Trophoblast cell (in vitro differentiated cells and primary cell): ENCODE results near the gene VPS13C.

Source experiments
- DNase-seq, 2 donors: peaks; one replicate each; pipeline ENCODE4 v3.0.0-alpha.2; 2016
- H2AFZ ChIP-seq: 2 replicates; pipeline ENCODE4 v1.6.1; 2013; ENCODE audit warnings: low read length, moderate library complexity, mild to moderate bottlenecking; ENCODE audit not compliant: insufficient read depth, poor library complexity
- H2AK5ac ChIP-seq: 2 replicates; pipeline ENCODE4 v1.6.1; 2013; ENCODE audit warnings: mild to moderate bottlenecking, low read length
- H2BK120ac ChIP-seq: 2 replicates; pipeline ENCODE4 v1.6.1; 2013; ENCODE audit warnings: low read length, mild to moderate bottlenecking, moderate library complexity; ENCODE audit not compliant: insufficient read depth, poor library complexity
- H2BK12ac ChIP-seq: 2 replicates; pipeline ENCODE4 v1.6.1; 2013; ENCODE audit warnings: mild to moderate bottlenecking, low read length, moderate library complexity
- H2BK5ac ChIP-seq: 2 replicates; pipeline ENCODE4 v1.6.1; 2013; ENCODE audit warnings: low read length, low read depth, moderate library complexity, mild to moderate bottlenecking; ENCODE audit not compliant: poor library complexity
- H3K14ac ChIP-seq: 2 replicates; pipeline ENCODE4 v1.6.1; 2013; ENCODE audit warnings: mild to moderate bottlenecking, low read length
- H3K18ac ChIP-seq: 2 replicates; pipeline ENCODE4 v1.6.1; 2013; ENCODE audit warnings: mild to moderate bottlenecking, low read length
- H3K23ac ChIP-seq: 2 replicates; pipeline ENCODE4 v1.6.1; 2013; ENCODE audit warnings: low read length
- H3K27ac ChIP-seq: 2 replicates; pipeline ENCODE4 v1.5.1; 2013; ENCODE audit warnings: low read depth, mild to moderate bottlenecking, inconsistent platforms, low read length, moderate library complexity
- H3K27me3 ChIP-seq: 2 replicates; pipeline ENCODE4 v1.6.1; 2013; ENCODE audit warnings: inconsistent platforms, mild to moderate bottlenecking, low read length, moderate library complexity; ENCODE audit not compliant: insufficient read depth
- H3K36me3 ChIP-seq, 2 experiments: 1 replicate in 1 of 2; 2 replicates in 1 of 2; pipeline ENCODE4 v1.6.1; 2013; ENCODE audit warnings: low read length in 2 of 2, mild to moderate bottlenecking in 2 of 2, moderate library complexity in 1 of 2; ENCODE audit not compliant: insufficient read depth in 2 of 2, control insufficient read depth in 1 of 2
- H3K4ac ChIP-seq: 2 replicates; pipeline ENCODE4 v1.6.1; 2013; ENCODE audit warnings: low read depth, mild to moderate bottlenecking, low read length, moderate library complexity
- H3K4me1 ChIP-seq, 2 experiments: 1 replicate in 1 of 2; 2 replicates in 1 of 2; pipeline ENCODE4 v1.6.1; 2013; ENCODE audit warnings: low read length in 2 of 2, mild to moderate bottlenecking in 2 of 2, moderate library complexity in 1 of 2; ENCODE audit not compliant: insufficient read depth in 2 of 2, control insufficient read depth in 1 of 2
- H3K4me2 ChIP-seq: 2 replicates; pipeline ENCODE4 v1.6.1; 2013; ENCODE audit warnings: inconsistent platforms, mild to moderate bottlenecking, low read length, moderate library complexity
- H3K4me3 ChIP-seq: 2 replicates; pipeline ENCODE4 v1.5.1; 2013; ENCODE audit warnings: mild to moderate bottlenecking, low read depth, low read length, inconsistent platforms
- H3K79me1 ChIP-seq: one replicate; pipeline ENCODE4 v1.6.1; 2013; ENCODE audit warnings: low read length
- H3K79me2 ChIP-seq: 2 replicates; pipeline ENCODE4 v1.6.1; 2013; ENCODE audit warnings: low read length, mild to moderate bottlenecking; ENCODE audit not compliant: control insufficient read depth, insufficient read depth, poor library complexity
- H3K9ac ChIP-seq: 2 replicates; pipeline ENCODE4 v1.6.1; 2013; ENCODE audit warnings: mild to moderate bottlenecking, low read length
- H3K9me3 ChIP-seq: 2 replicates; pipeline ENCODE4 v1.6.1; 2013; ENCODE audit warnings: low read depth, mild to moderate bottlenecking, control low read depth, inconsistent platforms, low read length; ENCODE audit not compliant: insufficient read depth
- H4K12ac ChIP-seq: 2 replicates; pipeline ENCODE4 v1.6.1; 2013; ENCODE audit warnings: low read depth, mild to moderate bottlenecking, low read length, moderate library complexity
- H4K8ac ChIP-seq: 2 replicates; pipeline ENCODE4 v1.6.1; 2013; ENCODE audit warnings: low read depth, mild to moderate bottlenecking, low read length, moderate library complexity
- H4K91ac ChIP-seq: one replicate; pipeline ENCODE4 v1.6.1; 2013; ENCODE audit warnings: low read depth, mild to moderate bottlenecking, low read length, moderate library complexity
- WGBS: extraction: QIAGEN DNeasy Blood & Tissue Kit; methylation state at CpG from one replicate; pipeline ENCODE4 v1.1.7; 2013; ENCODE audit warnings: missing lambda C conversion rate; ENCODE audit not compliant: insufficient read length, insufficient coverage; ENCODE audit errors: extremely low coverage; 5-methylcytosine and 5-hydroxymethylcytosine counted together

VPS13C gene

DNA sequence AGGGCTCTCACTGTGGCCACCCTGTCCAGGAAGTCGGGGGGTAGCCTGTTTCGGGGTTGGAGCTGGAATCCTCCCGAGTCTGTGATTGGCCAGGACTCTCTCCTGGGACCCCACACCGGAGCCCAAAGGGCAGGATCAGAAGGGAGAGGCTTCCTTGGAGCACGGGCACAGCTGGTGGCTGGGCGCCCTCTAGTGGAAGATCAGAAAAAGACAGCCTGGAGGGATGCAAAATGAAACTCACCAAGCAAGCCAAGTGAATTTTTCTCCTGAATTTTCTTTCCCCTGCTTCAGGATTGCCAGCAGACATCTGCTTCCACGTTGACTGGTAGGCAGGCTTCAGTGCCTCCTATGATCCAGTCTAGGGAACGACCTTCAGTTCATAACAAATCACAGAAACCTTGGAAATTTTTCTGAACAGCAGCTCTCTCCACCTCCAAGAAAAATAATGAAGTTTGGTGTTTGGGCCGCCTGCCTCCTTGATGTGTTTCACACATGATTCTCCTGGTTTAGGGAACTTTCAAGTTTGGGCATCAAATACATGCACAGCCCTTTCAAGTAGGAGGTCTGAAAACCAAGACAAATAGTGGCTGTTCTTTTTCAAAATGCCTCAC, 224.6 kb downstream of the VPS13C start:
- no peak overlapping the region for H2BK5ac ChIP-seq
- H4K12ac ChIP-seq = no peak overlapping the region
- H2BK120ac ChIP-seq = no peak overlapping the region
- no peak overlapping the region for H3K18ac ChIP-seq
- H4K91ac ChIP-seq = no peak overlapping the region
- peak; percentile 20 to 65 for DNase-seq
- H3K27ac ChIP-seq = no peak overlapping the region
- no CpG with 5 or more reads among the region's 9 CpGs for WGBS
- no peak overlapping the region for H2BK12ac ChIP-seq
- H3K4ac ChIP-seq = no peak overlapping the region
- no peak overlapping the region for H4K8ac ChIP-seq
- H3K27me3 ChIP-seq = no peaks in the 10 kb centered on the region
- no peaks in the 10 kb centered on the region for H3K36me3 ChIP-seq
- peak overlapping the region; percentile 25 for H3K4me2 ChIP-seq
- peaks cover 5 to 7% of the 10 kb centered on the region in 2 experiments for H3K4me1 ChIP-seq
- H2AK5ac ChIP-seq = no peak overlapping the region
- H3K4me3 ChIP-seq = no peak overlapping the region
- H3K9ac ChIP-seq = no peak overlapping the region
- no peak overlapping the region for H3K23ac ChIP-seq
- no peaks in the 10 kb centered on the region for H3K9me3 ChIP-seq
- no peaks in the 10 kb centered on the region for H3K79me2 ChIP-seq
- no peaks in the 10 kb centered on the region for H3K79me1 ChIP-seq
- H2AFZ ChIP-seq = no peak overlapping the region
- no peak overlapping the region for H3K14ac ChIP-seq

DNA sequence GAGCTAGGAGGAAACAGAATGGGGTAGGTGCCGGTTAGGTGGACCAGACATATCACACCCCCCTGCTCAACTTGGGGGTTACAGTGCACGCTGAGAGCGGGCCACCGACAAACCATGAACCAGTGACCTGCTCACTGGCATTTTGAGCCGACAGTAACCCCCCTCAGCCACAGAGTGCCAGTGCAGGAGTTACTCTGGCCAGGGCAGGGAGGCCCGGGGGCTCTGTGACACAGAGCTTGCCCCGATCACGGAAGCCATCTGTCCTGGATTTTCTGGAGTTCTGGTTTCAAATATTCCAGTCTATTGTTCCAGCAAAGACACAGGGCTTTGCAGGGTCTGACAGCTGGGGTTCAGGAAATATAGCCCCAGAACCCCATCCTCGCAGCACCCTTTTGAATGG, 225.2 kb downstream of the VPS13C start:
- H3K23ac ChIP-seq = no peak overlapping the region
- H3K79me1 ChIP-seq = no peaks in the 10 kb centered on the region
- no peak overlapping the region for H2AK5ac ChIP-seq
- no peak overlapping the region for H2AFZ ChIP-seq
- H3K79me2 ChIP-seq = no peaks in the 10 kb centered on the region
- peaks cover 0 to 2% of the 10 kb centered on the region in 2 experiments for H3K4me1 ChIP-seq
- H3K27ac ChIP-seq = no peak overlapping the region
- no peak overlapping the region for H3K9ac ChIP-seq
- no peaks in the 10 kb centered on the region for H3K27me3 ChIP-seq
- H2BK12ac ChIP-seq = no peak overlapping the region
- DNase-seq = no peak
- H3K4me2 ChIP-seq = no peak overlapping the region
- WGBS = no CpG with 5 or more reads among the region's 9 CpGs
- H2BK5ac ChIP-seq = no peak overlapping the region
- H3K9me3 ChIP-seq = no peaks in the 10 kb centered on the region
- no peak overlapping the region for H4K91ac ChIP-seq
- H4K8ac ChIP-seq = no peak overlapping the region
- H3K14ac ChIP-seq = no peak overlapping the region
- no peak overlapping the region for H3K4ac ChIP-seq
- H3K36me3 ChIP-seq = no peaks in the 10 kb centered on the region
- H4K12ac ChIP-seq = no peak overlapping the region
- no peak overlapping the region for H2BK120ac ChIP-seq
- no peak overlapping the region for H3K4me3 ChIP-seq
- no peak overlapping the region for H3K18ac ChIP-seq

DNA sequence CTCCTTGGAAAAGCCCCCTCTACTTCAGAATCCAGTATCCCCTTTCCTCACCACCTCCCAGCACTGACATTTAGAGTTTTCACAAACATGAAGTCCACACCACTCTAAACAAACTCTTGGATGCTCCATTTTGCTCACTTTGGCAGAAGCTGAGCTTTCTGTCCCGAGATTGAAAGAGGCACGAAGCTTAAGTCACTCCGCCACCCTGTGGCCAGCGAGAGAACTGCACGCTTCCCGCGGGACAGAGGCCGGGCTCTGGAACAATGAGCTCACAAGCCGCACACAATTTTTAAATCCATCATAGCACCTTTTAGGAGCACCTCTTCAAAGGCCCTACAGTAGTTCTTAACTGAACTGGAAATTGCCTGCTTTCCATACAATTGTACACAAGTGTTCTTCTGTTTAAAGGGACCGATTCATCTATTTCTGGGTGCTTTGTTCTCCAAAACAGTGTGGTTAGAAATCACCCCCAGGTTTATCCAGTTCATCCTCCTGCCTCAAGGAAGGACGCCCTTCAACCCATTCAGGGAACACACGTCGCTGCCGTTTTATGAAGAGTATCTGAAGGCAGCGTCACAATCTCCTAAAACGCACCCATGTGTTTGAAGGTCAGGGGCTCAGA, 226.1 kb downstream of the VPS13C start:
- Histone ChIP-seq H2BK5ac (no peak overlapping the region), H4K8ac (no peak overlapping the region)
- WGBS = no CpG with 5 or more reads among the region's 16 CpGs

DNA sequence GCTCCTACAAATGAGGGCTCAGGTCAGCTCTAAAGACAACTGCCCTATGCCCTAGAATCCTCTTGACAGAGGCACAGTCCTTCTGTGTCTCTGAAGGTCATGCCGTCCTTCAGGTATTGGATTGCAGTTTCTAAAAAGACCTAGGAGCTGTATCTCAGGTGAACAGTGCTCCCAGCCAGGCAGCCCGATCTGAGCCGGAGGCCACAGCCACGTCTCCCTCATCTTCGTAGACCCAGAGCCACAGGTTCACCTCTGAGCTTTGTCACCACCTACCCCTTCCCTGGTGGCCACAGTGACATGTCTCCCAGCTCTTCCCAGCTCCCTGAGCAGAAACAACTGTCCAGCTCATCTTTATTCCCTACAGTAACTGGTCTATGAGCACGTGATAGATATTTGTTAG, 228.0 kb downstream of the VPS13C start:
- no peak overlapping the region for H4K12ac ChIP-seq
- no peak overlapping the region for H3K27ac ChIP-seq
- no peak overlapping the region for H2AFZ ChIP-seq
- no peaks in the 10 kb centered on the region for H3K79me1 ChIP-seq
- no peak overlapping the region for H2AK5ac ChIP-seq
- H3K4me2 ChIP-seq = no peak overlapping the region
- H3K4ac ChIP-seq = no peak overlapping the region
- no peak overlapping the region for H4K91ac ChIP-seq
- H3K23ac ChIP-seq = no peak overlapping the region
- H3K36me3 ChIP-seq = no peaks in the 10 kb centered on the region
- H4K8ac ChIP-seq = no peak overlapping the region
- H2BK5ac ChIP-seq = no peak overlapping the region
- WGBS = no CpG with 5 or more reads among the region's 6 CpGs
- no peak overlapping the region for H3K14ac ChIP-seq
- H3K9me3 ChIP-seq = no peaks in the 10 kb centered on the region
- H2BK120ac ChIP-seq = no peak overlapping the region
- H3K4me1 ChIP-seq = peaks cover 0 to 2% of the 10 kb centered on the region in 2 experiments
- H3K79me2 ChIP-seq = no peaks in the 10 kb centered on the region
- H3K9ac ChIP-seq = no peak overlapping the region
- H3K27me3 ChIP-seq = no peaks in the 10 kb centered on the region
- no peak overlapping the region for H3K18ac ChIP-seq
- no peak for DNase-seq
- no peak overlapping the region for H2BK12ac ChIP-seq
- no peak overlapping the region for H3K4me3 ChIP-seq

More for the DNA sequence above, 226.1 kb downstream of the VPS13C start:
- Histone ChIP-seq H2BK12ac (no peak overlapping the region), H3K27me3 (no peaks in the 10 kb centered on the region), H3K4me1 (peaks cover 0 to 2% of the 10 kb centered on the region in 2 experiments), H3K36me3 (no peaks in the 10 kb centered on the region), H3K4me2 (no peak overlapping the region), H3K4me3 (no peak overlapping the region), H3K79me1 (no peaks in the 10 kb centered on the region), H2BK120ac (no peak overlapping the region), H3K14ac (no peak overlapping the region), H3K79me2 (no peaks in the 10 kb centered on the region), H4K91ac (no peak overlapping the region), H3K9me3 (no peaks in the 10 kb centered on the region), H2AFZ (no peak overlapping the region), H3K9ac (no peak overlapping the region), H2AK5ac (no peak overlapping the region), H3K27ac (no peak overlapping the region), H3K4ac (no peak overlapping the region), H3K18ac (no peak overlapping the region), H3K23ac (no peak overlapping the region), H4K12ac (no peak overlapping the region)
- peak; percentile 66 to 92 for DNase-seq
